Medulla oblongata (tissue), 1 donor: ENCODE measurements around the gene SKAP2.

Source experiments
- DNase-seq: peaks from one replicate; pipeline ENCODE4 v3.0.0-alpha.2; 2015; ENCODE audit errors: extremely low spot score

Gene SKAP2

DNA sequence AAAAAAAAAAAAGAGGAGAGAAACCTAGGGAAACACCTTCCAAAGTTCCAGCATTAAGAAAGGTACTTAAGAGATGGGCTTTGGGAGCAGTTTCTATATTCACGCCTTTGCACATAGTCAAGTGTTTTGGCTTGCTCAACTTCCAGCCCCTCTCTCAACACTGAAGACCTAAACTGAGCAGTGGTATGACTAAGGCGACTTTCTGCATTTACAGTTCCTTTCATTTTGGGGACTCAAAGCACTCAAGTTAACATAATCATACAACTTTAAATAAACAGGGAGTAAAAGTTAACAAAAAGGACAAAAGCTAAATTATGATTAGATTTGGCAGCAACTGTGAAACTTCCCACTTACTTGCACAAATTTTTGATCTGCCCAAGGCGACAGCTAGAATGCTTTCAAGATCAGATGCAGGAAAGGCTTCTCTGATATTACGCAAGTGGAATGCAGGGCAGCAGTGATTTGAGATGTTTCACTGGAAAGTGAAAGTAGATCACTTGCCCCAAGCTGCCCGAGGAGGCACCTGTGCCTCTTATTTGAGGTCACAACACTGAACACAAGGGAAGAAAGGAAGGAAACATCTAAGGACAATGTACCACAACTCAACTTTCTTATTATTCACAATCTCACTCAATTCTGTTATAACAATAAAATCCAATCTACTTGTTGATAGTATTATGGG lies 199.5 kb downstream of the SKAP2 start:
- peak; percentile 79 for DNase-seq

GRCh38 chr7:26664274-26664673 lies 200.1 kb downstream of the SKAP2 start:
- peak; percentile 18 for DNase-seq

GRCh38 chr7:26663874-26664273 lies 200.5 kb downstream of the SKAP2 start:
- DNase-seq: peak; percentile 43

GRCh38 chr7:26662646-26663045 lies 201.7 kb downstream of the SKAP2 start:
- no peak for DNase-seq

GRCh38 chr7:26659121-26659520 lies 205.3 kb downstream of the SKAP2 start:
- DNase-seq: no peak

- DNase-seq: peak; percentile 71
Observed at GRCh38 chr7:26658389-26659084, 205.9 kb downstream of the SKAP2 start.

- DNase-seq: peak; percentile 44
Observed at GRCh38 chr7:26657686-26658388, 206.6 kb downstream of the SKAP2 start.

DNA sequence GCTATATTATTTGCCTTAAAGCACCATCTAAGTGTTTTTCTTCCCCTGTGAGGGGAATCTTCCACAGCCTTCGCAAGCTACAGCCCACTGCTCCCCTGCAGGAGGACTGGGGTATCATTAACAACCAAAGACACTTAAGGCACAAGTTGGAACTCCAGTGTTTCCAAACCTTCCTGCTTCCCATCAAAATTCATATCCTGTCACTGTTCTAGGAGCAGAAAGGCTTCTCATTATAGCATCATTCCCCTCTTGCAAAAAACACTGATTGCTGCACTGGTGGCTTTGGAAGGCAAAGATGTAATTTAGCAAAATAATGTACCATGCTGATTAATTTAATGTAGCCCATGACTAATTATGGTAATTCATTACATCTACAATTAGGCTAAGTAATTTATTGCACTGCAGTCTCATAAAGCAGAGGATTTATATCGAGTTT lies 207.2 kb downstream of the SKAP2 start:
- peak; percentile 39 for DNase-seq

DNA sequence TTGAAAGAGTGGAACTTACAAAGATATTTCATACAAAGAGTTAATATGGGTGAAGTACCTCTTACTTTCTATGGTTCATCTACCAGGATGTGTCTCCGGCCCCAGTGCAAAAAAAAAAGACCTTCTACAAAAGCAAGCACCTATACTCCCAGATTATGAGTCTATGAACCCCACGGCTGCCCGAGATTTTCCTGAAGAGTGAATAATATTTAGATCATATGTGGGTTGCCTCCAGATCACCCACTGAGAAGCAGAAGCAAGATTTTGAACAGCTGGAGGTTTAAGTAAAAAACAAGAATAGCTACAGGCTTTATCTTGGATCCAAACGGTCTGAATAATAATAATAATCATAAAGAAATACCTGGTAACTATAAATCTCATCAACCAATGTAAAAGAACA lies 207.7 kb downstream of the SKAP2 start:
- DNase-seq: peak; percentile 11

GRCh38 chr7:26655781-26656180 lies 208.6 kb downstream of the SKAP2 start:
- DNase-seq: peak; percentile 17

- peak; percentile 7 for DNase-seq
Observed at GRCh38 chr7:26653430-26654399, 210.7 kb downstream of the SKAP2 start.

- DNase-seq: no peak
Observed at GRCh38 chr7:26652401-26653100, 211.8 kb downstream of the SKAP2 start.

DNA sequence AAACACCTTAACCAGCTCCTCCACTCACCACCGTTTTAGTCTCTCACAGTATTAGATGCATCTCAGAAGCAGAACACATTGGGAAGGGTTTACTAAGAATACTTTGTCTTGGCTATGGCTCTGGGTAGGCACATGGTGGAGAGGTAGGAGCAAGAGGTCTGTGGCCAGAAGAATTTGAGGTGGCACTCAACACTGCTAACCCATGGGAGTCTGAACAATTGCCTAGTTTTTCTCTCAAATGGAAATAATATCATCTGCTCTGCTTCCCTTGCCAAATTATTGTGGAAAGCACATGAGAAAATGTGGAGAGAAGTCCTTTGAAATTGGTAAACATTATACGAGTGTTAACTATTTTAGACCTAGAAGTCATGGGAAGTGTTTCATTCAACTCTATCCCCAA lies 214.3 kb downstream of the SKAP2 start:
- no peak for DNase-seq

DNA sequence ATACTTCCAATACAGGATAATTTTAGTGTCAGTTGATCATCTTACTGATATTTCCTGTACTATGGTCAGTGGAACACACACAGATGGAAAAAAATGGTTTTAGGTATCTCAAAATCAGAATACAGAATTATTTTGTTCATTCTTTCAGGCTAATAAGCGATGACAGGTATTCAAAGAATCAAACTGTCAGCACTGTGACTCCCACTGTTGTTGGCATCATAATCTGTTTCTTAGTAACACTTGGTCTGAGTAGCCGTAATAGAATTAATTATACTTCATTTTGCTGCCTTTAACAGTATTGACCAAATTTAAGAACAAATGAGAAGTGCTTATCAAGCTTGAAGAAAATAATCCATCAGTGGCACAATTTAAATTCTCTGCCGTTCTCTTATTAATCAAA lies 215.0 kb downstream of the SKAP2 start:
- no peak for DNase-seq

GRCh38 chr7:26648554-26648953 lies 215.8 kb downstream of the SKAP2 start:
- DNase-seq: no peak

DNA sequence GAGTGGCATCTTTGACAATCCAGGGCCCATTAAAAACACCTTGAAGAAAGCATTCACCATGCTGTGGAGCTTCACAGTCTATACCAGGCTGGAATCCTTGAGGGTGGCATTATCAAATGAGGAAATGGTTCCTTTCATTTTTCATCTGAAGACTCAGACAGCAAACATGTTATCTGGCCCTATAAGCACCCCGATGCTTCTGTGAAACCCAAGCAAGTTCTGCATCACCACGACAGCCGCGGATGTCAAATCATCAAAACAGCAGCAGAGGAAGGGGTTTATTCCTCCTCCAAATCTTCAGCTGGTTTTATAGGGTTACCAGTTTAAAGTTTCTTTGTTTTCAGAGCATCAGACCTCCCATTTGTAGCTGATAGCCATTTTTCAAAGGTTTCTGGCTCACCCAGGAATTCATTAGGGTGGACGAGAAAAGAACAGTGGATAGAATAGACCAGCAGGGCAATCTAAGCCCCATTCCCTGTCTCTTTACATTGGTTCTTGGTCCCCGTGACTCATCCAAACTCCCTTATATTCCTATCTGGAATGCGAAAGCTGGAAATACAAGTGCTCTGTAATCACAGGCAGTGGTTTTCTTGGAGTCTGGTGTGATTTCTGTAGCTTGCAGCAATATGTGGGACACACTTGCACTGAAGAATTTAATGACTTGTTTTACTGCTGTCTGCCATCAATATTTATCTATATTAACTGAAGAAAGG lies 217.9 kb downstream of the SKAP2 start:
- DNase-seq: no peak

- peak; percentile 12 for DNase-seq
Observed at GRCh38 chr7:26645121-26645520, 219.3 kb downstream of the SKAP2 start.

GRCh38 chr7:26642416-26642815 lies 222.0 kb downstream of the SKAP2 start:
- no peak for DNase-seq

GRCh38 chr7:26639695-26640094 lies 224.7 kb downstream of the SKAP2 start:
- no peak for DNase-seq

DNA sequence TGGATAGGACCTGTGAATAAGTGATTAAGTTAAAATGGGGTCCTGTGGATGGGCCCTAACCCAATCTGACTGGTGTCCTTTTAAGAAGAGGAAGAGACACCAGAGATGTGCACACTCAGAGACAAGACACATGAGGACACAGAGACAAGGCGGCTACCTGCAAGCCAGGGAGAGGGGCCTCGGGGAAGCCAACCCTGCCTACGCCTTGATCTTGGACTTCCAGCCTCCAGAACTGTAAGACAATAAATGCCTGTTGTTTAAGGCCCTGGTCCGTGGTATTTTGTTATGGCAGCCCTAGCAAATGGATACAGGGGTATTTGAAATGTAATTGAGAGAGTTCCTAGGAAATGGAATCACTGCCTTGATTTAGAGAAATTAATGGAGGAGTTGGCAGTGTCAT lies 225.3 kb downstream of the SKAP2 start:
- DNase-seq: no peak
